AG10803 (cell line): ENCODE measurements around the gene OPTC.

Experiments
- DNase-seq: peaks from one replicate; pipeline ENCODE4 v3.0.0; 2010; ENCODE audit warnings: low read depth
- H3K4me3 ChIP-seq: 2 replicates; pipeline ENCODE4 v1.5.1; 2011; ENCODE audit warnings: mild to moderate bottlenecking, low read length, control low read depth
- CTCF ChIP-seq: conservative IDR thresholded peaks from 2 replicates; pipeline ENCODE4 v1.5.1; 2011; ENCODE audit warnings: mild to moderate bottlenecking, low read length, control low read depth, inconsistent platforms

The OPTC gene

GRCh38 chr1:203550846-203551245 is 56.9 kb downstream of the OPTC start:
- DNase-seq = no peak
- no peak overlapping the region for H3K4me3 ChIP-seq
- no peak for TF ChIP-seq CTCF

- TF ChIP-seq CTCF = no peak
- H3K4me3 ChIP-seq = no peak overlapping the region
These were observed 57.6 kb downstream of the OPTC start for GRCh38 chr1:203551550-203551949.

GRCh38 chr1:203553496-203553895 is 59.5 kb downstream of the OPTC start:
- TF ChIP-seq CTCF = no peak
- no peak for DNase-seq
- no peak overlapping the region for H3K4me3 ChIP-seq

More at GRCh38 chr1:203551550-203551949, 57.6 kb downstream of the OPTC start:
- no peak for DNase-seq

GRCh38 chr1:203554071-203554470 is 60.1 kb downstream of the OPTC start:
- TF ChIP-seq CTCF = no peak

GRCh38 chr1:203555076-203555475 is 61.1 kb downstream of the OPTC start:
- peak; percentile 72 for DNase-seq
- no peak for TF ChIP-seq CTCF
- peak overlapping the region; percentile 43 for H3K4me3 ChIP-seq

More at GRCh38 chr1:203554071-203554470, 60.1 kb downstream of the OPTC start:
- no peak overlapping the region for H3K4me3 ChIP-seq
- peak; percentile 46 for DNase-seq

GRCh38 chr1:203555511-203556046 is 61.6 kb downstream of the OPTC start:
- DNase-seq = no peak
- no peak for TF ChIP-seq CTCF
- peak overlapping the region; percentile 43 for H3K4me3 ChIP-seq

GRCh38 chr1:203556047-203556851 is 62.3 kb downstream of the OPTC start:
- DNase-seq = peak; percentile 95
- H3K4me3 ChIP-seq = peak overlapping the region; percentile 51
- no peak for TF ChIP-seq CTCF
